Stimulated activated CD4-positive, alpha-beta T cell treated with anti-CD3 and anti-CD28 coated beads, TNF-alpha, amount 100 ng/mL, for 24 hours (primary cell): Measurements from ENCODE around the gene TEDC1.
A peak's percentile ranks its signal among the peaks of the same experiment; 100 is the strongest.

Experiments
- DNase-seq, 3 experiments: peaks; one replicate each; pipeline ENCODE4 v3.0.0-alpha.2; 2020; ENCODE audit warnings: low read depth in 3 of 3

The TEDC1 gene

DNA sequence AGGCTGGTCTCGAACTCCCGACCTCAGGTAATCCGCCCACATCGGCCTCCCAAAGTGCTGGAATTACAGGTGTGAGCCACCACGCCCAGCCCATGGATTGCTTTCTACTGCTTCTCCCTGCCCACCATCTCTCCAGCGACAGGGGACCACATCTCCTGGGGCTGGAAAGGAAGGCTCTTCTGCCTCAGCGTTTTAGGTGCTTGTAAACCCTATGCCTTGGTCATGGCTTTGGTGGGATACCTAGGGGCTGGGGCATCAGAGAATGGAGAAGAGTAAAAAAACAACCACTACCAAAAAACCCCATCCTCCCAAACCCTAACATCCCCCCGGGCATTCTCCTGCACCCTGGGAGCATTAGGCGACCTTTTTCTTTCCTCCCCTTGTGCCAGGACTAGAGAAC lies 34.3 kb downstream of the TEDC1 start:
- no peak for DNase-seq

GRCh38 chr14:105525861-105526775 lies 35.1 kb downstream of the TEDC1 start, which contains the start of gene TMEM121:
Gene TMEM121 (plus strand): TSS chr14:105526583. CDS start chr14:105528835, 2,252 bp downstream.
- DNase-seq = peak in 1 of 3 experiments; percentile 47

DNA sequence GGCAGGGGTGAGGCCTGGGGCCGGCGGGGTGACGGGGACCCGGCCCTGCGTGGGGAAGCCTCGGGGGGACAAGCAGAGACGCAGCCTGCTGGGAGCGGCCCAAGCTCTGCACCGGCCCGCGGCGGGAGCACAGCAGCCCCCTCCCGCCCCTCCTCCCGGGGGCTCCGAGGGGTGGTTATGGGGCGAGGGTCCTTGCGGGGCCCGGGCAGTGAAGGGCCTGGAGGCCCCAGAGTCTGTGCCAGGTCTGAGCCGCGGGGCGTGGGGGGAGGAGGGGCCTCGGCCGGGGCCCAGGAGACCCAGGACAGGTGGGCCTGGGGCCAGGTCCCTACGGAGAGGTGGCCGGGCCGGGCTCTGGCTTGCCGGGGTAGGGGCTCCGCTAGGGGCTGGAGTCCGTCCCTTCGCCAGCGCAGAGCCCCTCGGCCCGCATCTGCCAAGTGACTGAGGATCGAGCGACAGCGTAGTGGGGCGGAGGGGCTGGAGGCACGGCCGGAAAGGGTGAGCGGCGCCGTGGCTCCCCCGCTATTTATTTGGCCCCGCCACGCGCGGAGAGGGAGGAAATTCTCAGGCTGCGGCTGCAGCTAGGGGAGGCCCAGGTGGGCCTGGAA lies 35.8 kb downstream of the TEDC1 start:
- no peak for DNase-seq

- DNase-seq = no peak
These were observed 36.4 kb downstream of the TEDC1 start for GRCh38 chr14:105527381-105527825.

DNA sequence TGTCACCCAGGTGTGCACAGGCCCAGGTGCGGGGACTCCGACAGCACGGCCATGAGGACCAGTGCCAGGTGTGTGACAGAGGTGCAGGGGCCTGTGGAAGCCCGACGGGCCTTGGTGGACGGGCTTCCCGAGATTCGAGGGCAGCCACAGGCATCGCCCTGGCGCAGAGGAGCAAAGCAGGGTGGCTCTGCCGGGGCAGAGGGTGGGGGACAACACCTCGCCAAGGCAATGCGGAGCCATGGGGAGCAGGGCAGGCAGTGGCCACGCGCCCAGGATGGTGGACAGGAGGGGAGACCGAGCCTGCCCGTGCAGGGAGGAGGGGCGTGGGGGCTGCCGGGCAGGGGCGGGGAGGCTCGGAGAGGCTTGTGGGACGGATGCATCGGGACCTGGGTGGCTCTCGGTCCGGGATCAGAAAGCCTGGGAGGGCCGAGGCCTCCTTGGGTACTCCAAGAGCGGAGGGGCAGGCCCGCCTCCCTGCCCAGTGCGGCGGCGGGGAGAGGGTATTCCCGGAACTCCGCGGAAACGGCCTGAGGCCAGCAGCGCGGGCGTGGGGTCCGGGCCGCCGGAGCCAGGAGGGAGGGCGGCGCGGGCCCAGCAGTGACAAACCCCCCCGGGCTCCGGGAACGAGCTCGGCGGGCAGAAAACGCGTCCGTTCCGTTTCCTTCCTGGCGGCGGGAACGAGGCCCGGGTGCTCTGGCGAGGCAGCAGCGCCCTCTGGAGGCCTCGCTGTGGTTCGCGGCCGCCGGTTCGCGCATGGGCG lies 37.0 kb downstream of the TEDC1 start:
- peak; percentile 61 to 81 (median 64) for DNase-seq

DNA sequence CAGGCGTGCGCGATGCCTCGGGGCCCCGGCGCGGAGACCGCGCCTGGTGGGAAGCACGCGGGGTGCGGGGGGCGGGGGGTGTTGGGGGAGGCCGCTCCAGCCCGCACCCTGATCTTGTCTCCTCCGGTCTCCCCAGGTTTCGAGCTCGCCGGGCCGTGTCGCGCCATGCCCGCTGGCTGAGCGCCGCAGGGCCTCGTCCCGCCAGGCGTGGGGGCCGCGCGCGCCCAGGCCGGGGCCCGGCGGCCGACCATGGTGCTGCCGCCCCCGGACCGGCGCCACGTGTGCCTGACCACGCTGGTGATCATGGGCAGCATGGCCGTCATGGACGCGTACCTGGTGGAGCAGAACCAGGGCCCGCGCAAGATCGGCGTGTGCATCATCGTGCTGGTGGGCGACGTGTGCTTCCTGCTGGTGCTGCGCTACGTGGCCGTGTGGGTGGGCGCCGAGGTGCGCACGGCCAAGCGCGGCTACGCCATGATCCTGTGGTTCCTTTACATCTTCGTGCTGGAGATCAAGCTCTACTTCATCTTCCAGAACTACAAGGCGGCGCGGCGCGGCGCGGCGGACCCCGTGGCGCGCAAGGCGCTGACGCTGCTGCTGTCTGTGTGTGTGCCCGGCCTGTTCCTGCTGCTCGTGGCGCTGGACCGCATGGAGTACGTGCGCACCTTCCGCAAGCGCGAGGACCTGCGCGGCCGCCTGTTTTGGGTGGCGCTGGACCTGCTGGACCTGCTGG lies 37.7 kb downstream of the TEDC1 start:
- DNase-seq = peak in 2 of 3 experiments; percentile 40 to 53

DNA sequence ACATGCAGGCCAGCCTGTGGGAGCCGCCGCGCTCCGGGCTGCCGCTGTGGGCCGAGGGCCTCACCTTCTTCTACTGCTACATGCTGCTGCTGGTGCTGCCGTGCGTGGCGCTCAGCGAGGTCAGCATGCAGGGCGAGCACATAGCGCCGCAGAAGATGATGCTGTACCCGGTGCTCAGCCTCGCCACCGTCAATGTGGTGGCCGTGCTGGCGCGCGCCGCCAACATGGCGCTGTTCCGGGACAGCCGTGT lies 38.2 kb downstream of the TEDC1 start:
- DNase-seq = no peak

- DNase-seq = peak in 1 of 3 experiments; percentile 38
These were observed 38.7 kb downstream of the TEDC1 start for GRCh38 chr14:105529569-105530284.

DNA sequence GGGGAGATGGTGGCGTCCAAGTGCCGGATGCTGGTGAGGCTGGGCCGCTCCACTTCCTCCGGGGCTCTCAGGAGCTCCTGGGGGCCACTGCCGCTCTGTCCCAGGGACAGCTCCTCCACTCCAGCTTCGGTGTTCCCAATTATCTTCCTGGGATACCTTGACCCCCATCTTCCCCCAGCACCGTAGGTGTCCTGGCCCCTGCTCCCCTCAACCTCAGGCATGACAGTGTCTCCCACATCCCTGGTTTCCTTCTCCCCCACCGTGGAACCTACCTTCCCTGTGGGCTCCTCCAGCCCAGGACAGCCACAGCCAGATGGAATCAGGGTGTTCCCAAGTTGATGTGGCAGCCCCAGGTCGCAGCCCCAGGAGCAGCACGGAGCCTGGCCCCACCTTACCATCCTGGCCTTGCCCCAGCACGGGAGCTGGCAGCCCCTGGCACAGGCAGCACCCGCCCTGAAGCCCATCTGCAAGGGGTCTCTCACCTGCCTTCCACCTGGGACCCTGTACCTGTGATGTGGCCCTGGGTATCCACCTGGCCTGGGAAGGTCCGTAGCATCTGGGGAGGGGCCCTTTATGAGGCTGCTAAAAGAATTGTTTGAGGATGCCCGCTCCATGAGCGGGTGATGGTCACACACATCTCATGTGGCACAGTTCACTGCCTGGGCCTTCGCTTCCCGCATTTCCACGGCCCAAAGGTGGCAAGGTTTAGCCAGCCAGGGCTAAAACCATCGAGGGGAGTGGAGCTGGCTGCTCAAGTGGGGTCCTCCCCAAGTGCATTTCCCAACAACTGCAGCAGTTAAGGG lies 39.4 kb downstream of the TEDC1 start:
- DNase-seq = no peak

DNA sequence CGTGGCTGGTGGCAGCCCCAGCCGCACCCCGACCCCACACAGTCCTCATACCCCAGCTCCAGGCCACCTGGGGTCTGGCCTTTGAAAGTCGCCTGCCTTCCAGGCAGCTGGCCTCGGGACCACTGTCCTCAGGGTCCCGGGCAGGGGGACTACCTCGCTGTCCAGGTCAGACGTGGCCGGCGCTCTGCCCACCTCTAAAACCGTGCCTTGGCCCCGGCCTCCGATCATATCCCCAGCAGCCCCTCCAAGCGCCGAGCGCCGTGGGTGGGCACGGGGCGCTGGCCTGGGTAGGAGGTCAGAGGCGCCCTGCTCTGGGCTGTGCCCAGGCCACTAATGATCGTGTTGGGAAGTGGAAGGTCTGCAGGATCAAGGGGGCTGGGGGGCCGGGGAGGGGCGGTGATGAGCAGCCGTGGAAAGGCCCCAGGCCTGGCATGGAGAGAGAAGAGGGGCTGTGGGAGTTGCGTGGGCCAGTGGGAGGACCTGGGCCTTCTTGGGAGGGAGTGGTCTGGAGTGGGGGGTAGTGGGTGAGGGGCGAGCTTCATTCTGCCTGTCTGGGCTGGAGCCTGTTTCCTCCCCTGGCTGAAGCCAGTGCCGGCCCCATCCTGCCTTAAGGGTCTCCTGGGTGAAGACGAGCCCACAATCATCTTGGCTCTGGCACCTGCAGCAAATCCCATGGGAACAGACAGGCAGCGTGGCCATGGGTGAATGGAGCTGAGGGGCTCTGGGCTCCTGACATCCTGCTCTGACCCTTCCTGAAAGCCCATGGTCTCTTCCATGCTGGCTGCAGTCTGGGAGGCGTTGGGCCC lies 40.2 kb downstream of the TEDC1 start:
- DNase-seq = no peak

- no peak for DNase-seq
These were observed 41.0 kb downstream of the TEDC1 start for GRCh38 chr14:105531894-105532623.

GRCh38 chr14:105532735-105533141 lies 41.7 kb downstream of the TEDC1 start:
- no peak for DNase-seq

DNA sequence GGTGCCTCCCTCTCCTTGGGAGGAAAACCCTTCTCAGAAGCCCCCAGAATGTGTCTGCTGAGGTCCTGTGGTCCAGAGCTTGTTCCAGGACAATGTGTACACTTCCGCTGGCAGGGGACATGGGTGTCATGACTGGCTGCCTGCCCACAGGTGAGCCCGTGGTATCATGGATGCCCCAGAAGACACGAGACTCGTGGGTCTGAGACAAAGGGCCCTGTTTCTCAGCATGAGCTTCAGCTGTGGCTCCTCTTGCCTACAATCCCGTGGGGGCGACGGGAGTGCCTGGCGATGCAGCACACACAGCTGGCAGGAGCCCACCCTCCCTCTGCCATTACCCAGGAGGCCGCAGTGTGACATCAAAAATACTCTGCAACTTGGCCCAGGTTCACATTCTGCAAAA lies 42.3 kb downstream of the TEDC1 start:
- no peak for DNase-seq

DNA sequence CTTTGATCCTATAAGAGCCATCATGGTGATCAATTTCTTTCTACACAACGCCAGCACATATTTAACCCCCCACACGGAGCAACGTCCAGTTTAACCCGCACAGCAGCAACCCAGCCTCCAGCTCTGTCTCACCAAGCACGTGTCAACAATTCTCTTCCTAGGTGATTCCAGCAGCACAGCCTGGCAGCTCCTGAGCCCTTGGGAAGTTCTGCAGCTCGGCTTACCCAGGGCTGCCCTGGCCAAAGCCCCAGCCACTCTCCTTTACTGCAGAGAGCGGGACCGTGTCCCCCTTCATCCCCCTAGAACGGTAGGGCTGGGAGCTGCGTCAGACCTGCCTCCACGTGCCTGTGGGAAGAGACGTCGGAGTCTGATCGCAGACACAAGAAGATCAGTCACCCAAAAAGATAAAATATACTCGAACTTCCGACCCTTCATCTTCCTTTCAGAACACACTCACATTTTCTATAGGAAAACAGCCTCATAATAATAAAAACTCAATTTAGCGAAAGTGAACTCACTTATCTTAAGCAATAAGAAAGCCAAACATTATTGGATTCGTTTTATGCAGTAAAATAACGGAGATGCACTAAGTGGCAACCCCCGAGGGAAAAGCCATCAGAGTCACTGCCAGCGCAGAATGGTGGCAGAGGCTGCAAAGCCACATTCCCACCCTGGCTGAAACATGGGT lies 42.9 kb downstream of the TEDC1 start:
- DNase-seq = no peak

DNA sequence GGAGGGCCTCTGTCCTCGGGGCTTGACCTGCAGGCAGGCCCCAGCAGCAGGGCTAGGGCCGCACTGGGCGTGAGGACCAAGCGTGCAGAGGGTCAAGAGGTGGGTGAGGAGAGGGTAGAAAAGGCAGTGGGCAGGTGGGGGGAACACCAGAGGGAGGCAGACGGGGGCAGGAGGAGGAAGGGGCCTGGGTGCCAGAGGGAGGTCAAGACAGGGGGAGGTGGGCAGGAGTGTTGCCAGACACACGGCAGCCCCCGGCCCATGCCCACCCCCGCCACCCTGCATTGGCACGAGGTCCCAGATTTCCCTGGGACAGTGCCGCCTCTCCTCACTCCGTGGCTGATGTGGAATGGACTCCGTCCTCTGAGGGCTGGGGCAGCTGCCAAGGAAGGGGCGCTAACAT lies 43.5 kb downstream of the TEDC1 start:
- no peak for DNase-seq

DNA sequence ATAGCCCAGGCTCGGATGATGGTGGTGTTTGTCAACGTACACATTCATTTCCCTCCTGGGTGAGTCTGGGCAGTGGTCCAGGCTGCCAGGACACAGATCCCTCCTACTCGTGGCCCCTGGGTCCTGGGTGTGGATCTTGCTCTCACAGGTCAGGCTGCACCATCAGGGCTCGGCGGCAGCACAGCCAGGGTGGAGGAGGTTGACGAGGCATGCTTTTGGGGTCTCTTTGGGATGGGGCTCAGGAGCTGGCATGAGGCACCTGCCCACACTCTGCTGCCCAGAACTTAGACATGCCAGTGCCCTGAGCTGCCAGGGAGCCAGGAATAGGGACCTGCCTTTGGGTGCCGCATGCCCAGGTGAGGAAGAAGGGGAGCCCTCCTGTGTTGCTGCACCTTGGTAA lies 45.0 kb downstream of the TEDC1 start:
- DNase-seq = no peak

GRCh38 chr14:105536691-105537579 lies 45.9 kb downstream of the TEDC1 start:
- no peak for DNase-seq
